Heart left ventricle (tissue), 16 donors: Measurements from ENCODE around the gene PGAM2. TPM values are rescaled to one million over a fixed set of nuclear protein-coding genes. Genes with fewer than 3 reads are reported as not detected.
A peak's percentile ranks its signal among the peaks of the same experiment; 100 is the strongest.

Experiments used
- ATAC-seq, 4 donors: fragments of 200-7000 bp; cut with Tn5 transposase; one replicate each; pipeline ENCODE4 v1.9.1; 2020 to 2022; ENCODE audit warnings: moderate library complexity in 4 of 4, mild to moderate bottlenecking in 3 of 4, moderate number of reproducible peaks in 1 of 4
- DNase-seq, 5 donors: peaks; one replicate each; pipeline ENCODE4 v3.0.0-alpha.2; 2020
- H3K27ac ChIP-seq, 12 donors: fragments of 200-600 bp; sonication (generic) in 4 of 12; one replicate each; pipeline versions ENCODE4 v1.5.0 to v1.8.0; 2016 to 2022; ENCODE audit warnings: mild to moderate bottlenecking in 2 of 12
- H3K27me3 ChIP-seq, 9 donors: fragments of 200-600 bp; sonication (generic) in 2 of 9; one replicate each; pipeline versions ENCODE4 v1.5.1 to v1.8.0; 2016 to 2022; ENCODE audit warnings: mild to moderate bottlenecking in 3 of 9
- H3K36me3 ChIP-seq, 9 donors: fragments of 200-600 bp; sonication (generic) in 2 of 9; one replicate each; pipeline versions ENCODE4 v1.5.0 to v1.8.0; 2018 to 2022; ENCODE audit warnings: mild to moderate bottlenecking in 2 of 9
- H3K4me1 ChIP-seq, 12 donors: fragments of 200-600 bp; sonication (generic) in 4 of 12; one replicate each; pipeline versions ENCODE4 v1.5.0 to v1.8.0; 2016 to 2022; ENCODE audit warnings: mild to moderate bottlenecking in 3 of 12
- H3K4me3 ChIP-seq, 12 donors: fragments of 200-600 bp; sonication (generic) in 4 of 12; one replicate each; pipeline versions ENCODE4 v1.5.0 to v1.8.0; 2017 to 2022; ENCODE audit warnings: mild to moderate bottlenecking in 9 of 12, moderate library complexity in 4 of 12
- H3K9me3 ChIP-seq, 12 donors: fragments of 200-600 bp; sonication (generic) in 4 of 12; one replicate each; pipeline versions ENCODE4 v1.5.0 to v1.8.0; 2016 to 2022; ENCODE audit warnings: mild to moderate bottlenecking in 1 of 12
- POLR2A ChIP-seq, 2 donors: fragments of 450-650 bp; IDR thresholded peaks; one replicate each; pipeline ENCODE4 v1.6.1; 2017; ENCODE audit warnings: antibody characterized with exemption in 2 of 2, mild to moderate bottlenecking in 2 of 2, moderate library complexity in 2 of 2
- WGBS, 4 donors: extraction: QIAGEN DNeasy Blood & Tissue Kit in 2 of 4; methylation state at CpG; one replicate each; pipeline versions ENCODE4 v1.1.5 to v1.1.7; 2013 to 2018; 5-methylcytosine and 5-hydroxymethylcytosine counted together
- intact Hi-C, 10 donors: fragments of 100-400 bp; cut with DNase I; formaldehyde crosslinking; loops; one replicate each; pipeline versions ENCODE4 v1.11.1 to v1.14.2; 2022
- polyA plus RNA-seq, 2 donors: library from polyadenylated mRNA; stranded (reverse); fragments of 200-250 nt; gene quantifications; one replicate each; pipeline ENCODE4 v1.2.3, GENCODE V29; 2013
- total RNA-seq, 9 donors: library from RNA; depleted of rRNA in 2 of 9; stranded (reverse); fragments of >200 nt in 2 of 9; fragmentation: NEBNext Ultra II Directional in 3 of 9; extraction: Animal tissue kit (Norgen Biotek cat#: 25700) in 3 of 9; gene quantifications; one replicate each; pipeline versions ENCODE4 v1.1.0 to v1.2.4, GENCODE V29; 2016 to 2023
- TF ChIP-seq, protein P1 (sequence below), 12 donors: fragments of 200-600 bp; sonication (generic) in 4 of 12; IDR thresholded peaks; one replicate each; pipeline versions ENCODE4 v1.5.0 to v1.8.0; 2018 to 2022; ENCODE audit warnings: antibody characterized with exemption in 12 of 12, mild to moderate bottlenecking in 5 of 12
- donor health status: ischemic (EF 13 %, LVEDD 7.1; RV severe dilation, severe dysfunction).
- donor health status: healthy with polysubstance abuse.
- donor health status: DM: no; HTN: yes; CAD: no.
- donor health status: DM: no; HTN: no; CAD: no.
- donor health status: ischemic (EF 25% LVEDD 6.9; RV normal size, moderate dysfunction).
- donor health status: ischemic (EF 25% LVEDD 5.7; RV mildly dilated, moderate dysfunction).
- donor health status: healthy.
- donor health status: DM: yes; HTN: yes; CAD: no.
- donor health status: ischemic (EF 35%, LVEDD 5.7; RV mildly dilated, moderate dysfunction).
- donor health status: nonischemic (EF 11% LVEDD 7.7; RV severe dilation, severe dysfunction).
- donor health status: DM: yes; HTN: yes; CAD: no.
- donor health status: PGD.
- donor health status: ischemic (EF 29% LVEDD 5.4; RV normal size, mild dysfunction).
- donor health status: nonischemic (EF 23%, LVEDD 6.1; RV moderate dilation, normal function).

The PGAM2 gene
- total and polyA plus RNA-seq, 11 donors = 242 to 2,064 (median 555) TPM

DNA sequence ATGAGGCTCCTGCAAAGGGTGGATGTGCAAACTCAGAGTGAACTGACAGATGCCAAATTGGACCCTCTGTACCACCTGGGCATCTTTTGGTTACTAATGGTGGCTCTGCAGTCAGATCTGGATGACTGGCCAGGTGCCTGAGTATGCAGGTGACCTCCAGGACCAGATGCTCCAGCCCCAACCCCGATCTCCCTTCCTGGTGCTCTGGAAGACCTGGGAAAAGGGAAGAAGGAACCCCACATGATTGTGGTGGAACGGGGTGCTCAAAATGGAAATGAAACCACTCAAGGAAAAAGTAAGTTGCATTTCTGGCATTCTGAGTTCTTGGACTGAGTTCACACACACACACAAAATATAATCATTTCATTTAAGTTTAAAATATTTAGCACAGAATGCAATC lies 29.0 kb upstream of the PGAM2 start:
- no peak for ATAC-seq
- Histone ChIP-seq H3K4me1 (peaks cover 0 to 25% (median under 1%) of the 10 kb centered on the region in 12 donors), H3K27me3 (no peaks in the 10 kb centered on the region), H3K36me3 (no peaks in the 10 kb centered on the region), H3K9me3 (no peaks in the 10 kb centered on the region), H3K27ac (peak overlapping the region in 4 of 12 donors; percentile 30 to 54 (median 42)), H3K4me3 (no peak overlapping the region)
- TF ChIP-seq, protein P1, sequence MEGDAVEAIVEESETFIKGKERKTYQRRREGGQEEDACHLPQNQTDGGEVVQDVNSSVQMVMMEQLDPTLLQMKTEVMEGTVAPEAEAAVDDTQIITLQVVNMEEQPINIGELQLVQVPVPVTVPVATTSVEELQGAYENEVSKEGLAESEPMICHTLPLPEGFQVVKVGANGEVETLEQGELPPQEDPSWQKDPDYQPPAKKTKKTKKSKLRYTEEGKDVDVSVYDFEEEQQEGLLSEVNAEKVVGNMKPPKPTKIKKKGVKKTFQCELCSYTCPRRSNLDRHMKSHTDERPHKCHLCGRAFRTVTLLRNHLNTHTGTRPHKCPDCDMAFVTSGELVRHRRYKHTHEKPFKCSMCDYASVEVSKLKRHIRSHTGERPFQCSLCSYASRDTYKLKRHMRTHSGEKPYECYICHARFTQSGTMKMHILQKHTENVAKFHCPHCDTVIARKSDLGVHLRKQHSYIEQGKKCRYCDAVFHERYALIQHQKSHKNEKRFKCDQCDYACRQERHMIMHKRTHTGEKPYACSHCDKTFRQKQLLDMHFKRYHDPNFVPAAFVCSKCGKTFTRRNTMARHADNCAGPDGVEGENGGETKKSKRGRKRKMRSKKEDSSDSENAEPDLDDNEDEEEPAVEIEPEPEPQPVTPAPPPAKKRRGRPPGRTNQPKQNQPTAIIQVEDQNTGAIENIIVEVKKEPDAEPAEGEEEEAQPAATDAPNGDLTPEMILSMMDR (IDR thresholded peaks at IDR 0.05) = no peak
- TF ChIP-seq POLR2A (IDR thresholded peaks at IDR 0.05) = no peak
- DNase-seq = no peak
- 64 to 86% (median 78%) methylated on average over 2 of the region's 2 CpGs for WGBS, 4 donors
- intact Hi-C loops = no loop called here

DNA sequence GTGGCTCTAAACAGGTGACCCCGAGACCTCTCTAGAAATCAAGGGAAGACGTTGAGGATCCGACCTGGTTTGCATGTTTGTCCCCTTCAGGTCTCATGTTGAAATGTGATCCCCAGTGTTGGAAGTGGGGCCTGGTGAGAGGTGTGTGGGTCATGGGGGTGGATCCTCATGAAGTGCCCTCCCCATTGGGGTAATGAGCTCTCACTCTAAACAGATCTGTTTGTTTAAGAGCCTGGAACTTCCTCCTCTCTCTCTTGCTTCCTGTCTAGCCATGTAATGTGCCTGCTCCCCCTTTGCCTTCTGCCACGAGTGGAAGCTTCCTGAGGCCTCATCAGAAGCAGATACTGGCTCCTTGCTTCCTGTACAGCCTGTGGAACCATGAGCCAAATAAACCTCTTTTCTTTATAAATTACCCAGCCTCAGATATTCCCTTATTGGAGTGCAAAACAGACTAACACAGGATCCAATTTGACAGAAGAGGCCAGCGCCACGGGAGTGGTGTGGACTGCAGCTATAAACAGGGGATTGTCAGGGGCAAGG lies 27.8 kb upstream of the PGAM2 start:
- no peaks in the 10 kb centered on the region for H3K9me3 ChIP-seq
- ATAC-seq (no peak), DNase-seq (no peak)
- H3K27ac ChIP-seq = peak overlapping the region in 1 of 12 donors; percentile 46
- no peak overlapping the region for H3K4me3 ChIP-seq
- no peaks in the 10 kb centered on the region for H3K36me3 ChIP-seq
- intact Hi-C loops = no loop called here
- H3K27me3 ChIP-seq = no peaks in the 10 kb centered on the region
- H3K4me1 ChIP-seq = peaks cover 0 to 32% (median 2%) of the 10 kb centered on the region in 12 donors
- WGBS, 4 donors = 83 to 94% (median 88%) methylated on average over 5 to 6 of the region's 6 CpGs
- TF ChIP-seq, protein P1 (IDR thresholded peaks at IDR 0.05) = no peak
- no peak for TF ChIP-seq POLR2A (IDR thresholded peaks at IDR 0.05)

DNA sequence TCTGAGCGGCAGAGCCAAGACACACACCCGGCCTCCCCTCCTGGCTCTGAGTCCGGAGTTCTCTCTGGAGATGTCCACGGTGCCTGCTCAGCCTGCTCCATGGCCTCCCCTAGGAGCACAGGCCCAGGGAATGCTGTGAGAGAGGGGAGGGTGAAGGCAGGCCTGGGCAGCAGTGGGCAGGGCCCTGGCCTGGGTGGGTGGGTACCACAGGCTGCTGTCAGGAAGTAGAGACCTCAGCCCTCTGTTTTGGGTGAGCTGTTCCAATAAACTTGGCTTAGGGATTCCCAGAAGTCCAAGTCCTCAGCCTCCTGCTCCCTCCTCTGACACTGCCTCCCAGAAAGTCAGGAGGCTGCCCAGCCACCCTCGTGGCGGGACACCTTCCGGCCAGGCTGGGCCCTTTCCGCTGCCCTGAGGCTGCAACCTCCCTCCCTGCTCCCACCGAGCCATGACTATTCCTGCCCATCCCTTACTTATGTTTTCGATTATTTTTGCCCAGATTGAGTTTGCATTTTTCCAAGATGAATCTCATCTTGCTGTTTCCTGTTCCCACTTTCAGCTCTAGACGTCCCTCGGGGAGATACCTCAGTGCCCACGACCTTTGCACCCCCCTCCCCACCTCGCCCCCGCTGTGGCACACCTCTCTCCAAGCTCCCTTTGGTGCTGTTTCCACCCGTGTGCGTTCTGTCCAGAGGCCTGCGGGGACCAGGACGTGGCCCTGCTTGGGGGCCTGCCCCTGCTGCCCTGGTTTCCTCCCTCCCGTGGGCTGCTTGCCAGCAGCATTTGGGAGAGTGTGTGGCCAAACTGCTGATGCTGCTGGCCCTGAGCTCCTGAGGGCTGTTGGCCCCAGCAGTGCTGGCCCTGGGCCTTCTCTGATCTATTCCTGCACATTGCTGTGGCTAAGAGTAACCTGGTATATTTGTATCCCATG lies 22.8 kb upstream of the PGAM2 start:
- no peak overlapping the region for H3K4me3 ChIP-seq
- peaks cover 0 to 37% (median 6%) of the 10 kb centered on the region in 12 donors for H3K4me1 ChIP-seq
- no peaks in the 10 kb centered on the region for H3K36me3 ChIP-seq
- WGBS, 4 donors = 48 to 62% (median 54%) methylated on average over 20 of the region's 20 CpGs
- TF ChIP-seq POLR2A (IDR thresholded peaks at IDR 0.05) = no peak
- TF ChIP-seq, protein P1 (IDR thresholded peaks at IDR 0.05) = no peak
- intact Hi-C loops = no loop called here
- peak; percentile 43 to 83 (median 68) for ATAC-seq
- DNase-seq = peak; percentile 51 to 88 (median 74)
- H3K27me3 ChIP-seq = no peaks in the 10 kb centered on the region
- H3K27ac ChIP-seq = peak overlapping the region; percentile 51 to 92 (median 78)
- H3K9me3 ChIP-seq = no peaks in the 10 kb centered on the region

DNA sequence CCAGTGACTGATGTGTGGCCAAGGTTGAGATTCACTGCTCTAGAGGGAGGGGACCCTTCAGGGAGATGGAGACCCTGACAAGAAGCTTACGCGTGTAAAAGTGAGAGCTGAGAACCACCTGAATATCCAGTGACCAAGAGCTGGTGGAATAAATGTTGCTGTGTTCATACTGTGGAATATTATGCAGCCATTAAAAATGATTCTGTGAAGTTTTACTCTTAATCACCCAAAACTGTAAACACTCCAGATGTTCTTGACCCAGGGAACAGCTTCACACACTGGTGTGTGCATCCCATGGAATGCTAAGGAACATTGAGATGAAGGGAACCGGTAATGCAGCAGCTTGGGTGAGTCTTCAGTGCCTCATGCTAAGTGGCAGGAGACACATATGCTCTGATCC lies 21.3 kb upstream of the PGAM2 start:
- ATAC-seq = no peak
- H3K4me1 ChIP-seq = peaks cover 0 to 38% (median 11%) of the 10 kb centered on the region in 12 donors
- peak overlapping the region in 6 of 12 donors; percentile 60 to 92 (median 81) for H3K27ac ChIP-seq
- no peaks in the 10 kb centered on the region for H3K9me3 ChIP-seq
- no peaks in the 10 kb centered on the region for H3K36me3 ChIP-seq
- no peak overlapping the region for H3K4me3 ChIP-seq
- intact Hi-C loops = no loop called here
- TF ChIP-seq, protein P1 (IDR thresholded peaks at IDR 0.05) = no peak
- TF ChIP-seq POLR2A (IDR thresholded peaks at IDR 0.05) = no peak
- peak in 1 of 5 donors; percentile 10 for DNase-seq
- 93 to 97% (median 97%) methylated on average over 3 of the region's 3 CpGs for WGBS, 4 donors
- no peaks in the 10 kb centered on the region for H3K27me3 ChIP-seq
